ENCODE measurements around the gene EMILIN2. TPM values are rescaled to one million over a fixed set of nuclear protein-coding genes. Genes with fewer than 3 reads are reported as not detected.
A peak's percentile ranks its signal among the peaks of the same experiment; 100 is the strongest.

Gene EMILIN2
- total and polyA plus RNA-seq, 8 donors = 2.0 to 120 (median 5.7) TPM

GRCh38 chr18:2935438-2936192 is 88.8 kb downstream of the EMILIN2 start:
- WGBS, 5 donors = 38 to 71% (median 48%) methylated on average over 3 of the region's 3 CpGs
- DNase-seq = no peak
- intact Hi-C loops (cut with DNase I; ENCODE audit: low total_unique reads) = loop anchor here (10.0 kb wide), 1 partner anchor 129 kb away; no protein-coding TSS in a partner anchor

DNA sequence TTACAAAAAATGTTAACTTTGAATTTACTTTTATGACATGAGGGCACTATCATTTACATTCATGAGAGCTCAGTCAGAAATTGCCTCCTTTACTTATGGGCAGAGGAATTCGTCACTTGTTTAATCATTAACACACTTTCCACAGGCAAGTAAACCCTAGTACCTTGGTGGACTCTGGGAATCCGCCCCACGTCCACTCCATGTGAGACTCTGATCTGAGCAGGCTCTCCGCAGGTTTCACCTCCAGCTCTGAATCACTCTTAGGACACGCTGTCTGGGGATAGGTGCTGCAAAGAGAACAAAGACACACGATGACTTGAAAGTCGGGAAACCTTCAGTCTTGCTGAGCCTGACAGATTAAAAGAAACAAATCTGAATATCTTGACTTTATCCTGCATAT is 92.5 kb downstream of the EMILIN2 start:
- intact Hi-C loops (cut with DNase I; ENCODE audit: low total_unique reads) = loop anchor here (10.0 kb wide), 1 partner anchor 125 kb away; no protein-coding TSS in a partner anchor
- Histone ChIP-seq H3K9me3 (no peaks in the 10 kb centered on the region), H3K27ac (peak overlapping the region; percentile 40 to 78 (median 52)), H3K4me1 (peaks cover 0 to 32% (median 6%) of the 10 kb centered on the region in 4 donors), H3K4me3 (no peak overlapping the region), H3K27me3 (no peaks in the 10 kb centered on the region), H3K36me3 (peaks cover 7 to 61% (median 54%) of the 10 kb centered on the region in 4 donors)
- peak; percentile 78 to 88 for DNase-seq
- no peak for TF ChIP-seq EP300 (IDR thresholded peaks at IDR 0.05)
- TF ChIP-seq POLR2A (IDR thresholded peaks at IDR 0.05) = no peak
- TF ChIP-seq POLR2AphosphoS5 (IDR thresholded peaks at IDR 0.05) = peak in 2 of 3 donors; percentile 61 to 72
- TF ChIP-seq, protein P1, sequence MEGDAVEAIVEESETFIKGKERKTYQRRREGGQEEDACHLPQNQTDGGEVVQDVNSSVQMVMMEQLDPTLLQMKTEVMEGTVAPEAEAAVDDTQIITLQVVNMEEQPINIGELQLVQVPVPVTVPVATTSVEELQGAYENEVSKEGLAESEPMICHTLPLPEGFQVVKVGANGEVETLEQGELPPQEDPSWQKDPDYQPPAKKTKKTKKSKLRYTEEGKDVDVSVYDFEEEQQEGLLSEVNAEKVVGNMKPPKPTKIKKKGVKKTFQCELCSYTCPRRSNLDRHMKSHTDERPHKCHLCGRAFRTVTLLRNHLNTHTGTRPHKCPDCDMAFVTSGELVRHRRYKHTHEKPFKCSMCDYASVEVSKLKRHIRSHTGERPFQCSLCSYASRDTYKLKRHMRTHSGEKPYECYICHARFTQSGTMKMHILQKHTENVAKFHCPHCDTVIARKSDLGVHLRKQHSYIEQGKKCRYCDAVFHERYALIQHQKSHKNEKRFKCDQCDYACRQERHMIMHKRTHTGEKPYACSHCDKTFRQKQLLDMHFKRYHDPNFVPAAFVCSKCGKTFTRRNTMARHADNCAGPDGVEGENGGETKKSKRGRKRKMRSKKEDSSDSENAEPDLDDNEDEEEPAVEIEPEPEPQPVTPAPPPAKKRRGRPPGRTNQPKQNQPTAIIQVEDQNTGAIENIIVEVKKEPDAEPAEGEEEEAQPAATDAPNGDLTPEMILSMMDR (IDR thresholded peaks at IDR 0.05) = no peak
- 28 to 84% (median 52%) methylated on average over 7 of the region's 7 CpGs for WGBS, 5 donors

More at GRCh38 chr18:2935438-2936192, 88.8 kb downstream of the EMILIN2 start:
- no peaks in the 10 kb centered on the region for H3K9me3 ChIP-seq
- H3K27ac ChIP-seq = peak overlapping the region in 1 of 5 donors; percentile 28
- no peak overlapping the region for H3K4me3 ChIP-seq
- H3K4me1 ChIP-seq = peaks cover 0 to 40% (median 6%) of the 10 kb centered on the region in 4 donors
- no peaks in the 10 kb centered on the region for H3K27me3 ChIP-seq
- TF ChIP-seq EP300 (IDR thresholded peaks at IDR 0.05) (no peak), POLR2AphosphoS5 (IDR thresholded peaks at IDR 0.05) (no peak), POLR2A (IDR thresholded peaks at IDR 0.05) (no peak)
- TF ChIP-seq, protein P1 (IDR thresholded peaks at IDR 0.05) = no peak
- peaks cover 16 to 92% (median 79%) of the 10 kb centered on the region in 4 donors for H3K36me3 ChIP-seq

DNA sequence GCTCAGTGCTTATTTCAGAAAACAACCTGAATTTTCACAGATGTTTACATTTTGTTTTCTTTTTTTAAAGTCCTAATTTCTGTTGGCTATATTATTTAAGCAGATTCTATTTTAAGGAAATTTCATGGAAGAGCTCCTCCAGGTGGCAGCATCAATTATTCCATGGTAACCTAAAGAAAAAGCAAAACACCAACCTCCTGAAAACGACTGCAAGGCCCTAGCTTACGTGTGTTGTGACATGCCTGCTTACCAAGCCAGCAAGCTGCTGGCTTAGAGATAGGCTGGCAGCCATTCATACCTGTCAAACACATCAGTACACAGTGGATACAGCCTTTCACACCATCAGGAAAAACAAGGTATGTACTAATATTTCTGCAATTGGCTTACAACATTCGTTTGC is 101.2 kb downstream of the EMILIN2 start:
- TF ChIP-seq POLR2AphosphoS5 (IDR thresholded peaks at IDR 0.05) (peak in 1 of 3 donors; percentile 11), EP300 (IDR thresholded peaks at IDR 0.05) (no peak), POLR2A (IDR thresholded peaks at IDR 0.05) (no peak)
- TF ChIP-seq, protein P1 (IDR thresholded peaks at IDR 0.05) = peak in 3 of 7 experiments; percentile 26 to 28 (median 28)
- Histone ChIP-seq H3K36me3 (peaks cover 14 to 69% (median 57%) of the 10 kb centered on the region in 4 donors), H3K4me1 (peaks cover 0 to 10% (median 4%) of the 10 kb centered on the region in 4 donors), H3K4me3 (no peak overlapping the region), H3K9me3 (no peaks in the 10 kb centered on the region), H3K27ac (no peak overlapping the region), H3K27me3 (no peaks in the 10 kb centered on the region)
- DNase-seq = peak in 1 of 2 donors; percentile 76
- 14 to 33% (median 20%) methylated on average over 3 of the region's 3 CpGs for WGBS, 5 donors
- intact Hi-C loops (cut with DNase I; ENCODE audit: low total_unique reads) = no loop called here

GRCh38 chr18:2952605-2953004 is 105.8 kb downstream of the EMILIN2 start:
- no peak overlapping the region for H3K4me3 ChIP-seq

More at GRCh38 chr18:2952605-2953004, 105.8 kb downstream of the EMILIN2 start:
- H3K36me3 ChIP-seq = peaks cover 14 to 77% (median 70%) of the 10 kb centered on the region in 4 donors
- H3K4me1 ChIP-seq = peaks cover 0 to 38% (median 10%) of the 10 kb centered on the region in 4 donors
- intact Hi-C loops (cut with DNase I; ENCODE audit: low total_unique reads) = no loop called here
- H3K9me3 ChIP-seq = no peaks in the 10 kb centered on the region
- WGBS, 5 donors = 49 to 91% (median 70%) methylated on average over 2 of the region's 2 CpGs
- H3K27me3 ChIP-seq = no peaks in the 10 kb centered on the region
- TF ChIP-seq POLR2A (IDR thresholded peaks at IDR 0.05) = no peak
- TF ChIP-seq POLR2AphosphoS5 (IDR thresholded peaks at IDR 0.05) = no peak
- TF ChIP-seq, protein P1 (IDR thresholded peaks at IDR 0.05) = no peak
- TF ChIP-seq EP300 (IDR thresholded peaks at IDR 0.05) = no peak
- DNase-seq = no peak
- no peak overlapping the region for H3K27ac ChIP-seq
